GM12891 (cell line): ENCODE results near the gene SRGAP3.

Experiments used
- PAX5 ChIP-seq: IDR thresholded peaks from 2 replicates; pipeline ENCODE4 v1.6.1; 2011; ENCODE audit warnings: low read length, moderate library complexity, mild to moderate bottlenecking; ENCODE audit not compliant: insufficient read depth, severe bottlenecking
- POLR2A ChIP-seq: IDR thresholded peaks from 2 replicates; pipeline ENCODE4 v1.6.1; 2011; ENCODE audit warnings: low read depth, low read length, control low read depth
- POLR2AphosphoS5 ChIP-seq: IDR thresholded peaks from 2 replicates; pipeline ENCODE4 v1.6.1; 2011; ENCODE audit warnings: low read depth, low read length, control low read depth
- POU2F2 ChIP-seq: IDR thresholded peaks from 2 replicates; pipeline ENCODE4 v1.6.1; 2011; ENCODE audit warnings: low read depth, mild to moderate bottlenecking, control low read depth, low read length, moderate library complexity
- SPI1 ChIP-seq: IDR thresholded peaks from 2 replicates; pipeline ENCODE4 v1.6.1; 2011; ENCODE audit warnings: low read depth, low read length, control low read depth
- TAF1 ChIP-seq: IDR thresholded peaks from 2 replicates; pipeline ENCODE4 v1.6.1; 2011; ENCODE audit warnings: low read depth, low read length, control low read depth

DNA sequence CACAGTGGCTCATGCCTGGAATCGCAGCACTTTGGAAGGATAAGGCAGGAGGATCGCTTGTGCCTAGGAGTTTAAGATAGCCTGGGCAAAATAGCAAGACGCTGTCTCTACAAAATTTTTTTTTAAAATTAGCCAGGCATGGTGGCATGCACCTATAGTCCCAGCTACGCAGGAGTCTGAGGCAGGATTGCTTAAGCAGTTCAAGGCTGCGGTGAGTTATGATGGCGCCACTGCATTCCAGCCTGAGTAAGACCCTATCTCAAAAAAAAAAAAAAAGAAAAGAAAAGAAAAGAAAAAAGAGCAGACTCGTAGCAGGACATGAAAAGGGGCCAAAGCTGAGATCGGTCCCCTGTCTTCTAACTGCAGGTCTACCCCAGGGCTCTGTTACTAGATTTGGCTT lies 18.9 kb downstream of the SRGAP3 start:
- TF ChIP-seq POLR2A (no peak), TAF1 (no peak), POLR2AphosphoS5 (no peak), SPI1 (no peak), POU2F2 (no peak), PAX5 (no peak)
